Kidney (tissue), 22 donors: ENCODE measurements around the gene ANKRD11. TPM values are rescaled to one million over a fixed set of nuclear protein-coding genes. Genes with fewer than 3 reads are reported as not detected.

Experiments used
- DNase-seq, 5 donors: peaks; one replicate each; pipeline ENCODE4 v3.0.0-alpha.2; 2013 to 2020
- FAIRE-seq: peaks from 2 replicates; lab custom pipeline; 2012; peaks lifted over from hg19 to GRCh38; lab: Jason Lieb, UNC
- H3K27ac ChIP-seq, 2 donors: one replicate each; pipeline ENCODE4 v1.7.0; 2013; ENCODE audit warnings: low read depth in 2 of 2, low read length in 2 of 2, inconsistent platforms in 1 of 2
- H3K27me3 ChIP-seq: one replicate; pipeline ENCODE4 v1.7.1; 2013; ENCODE audit warnings: low read length, inconsistent platforms; ENCODE audit not compliant: control insufficient read depth, insufficient read depth
- H3K36me3 ChIP-seq, 3 donors: one replicate each; pipeline versions ENCODE4 v1.7.0 to v1.7.1; 2013; ENCODE audit warnings: low read length in 3 of 3, control low read depth in 1 of 3, inconsistent platforms in 1 of 3; ENCODE audit not compliant: insufficient read depth in 3 of 3, control insufficient read depth in 2 of 3
- H3K4me1 ChIP-seq, 3 donors: one replicate each; pipeline versions ENCODE4 v1.7.0 to v1.7.1; 2013; ENCODE audit warnings: low read length in 3 of 3, inconsistent platforms in 1 of 3, low read depth in 1 of 3; ENCODE audit not compliant: control insufficient read depth in 2 of 3, insufficient read depth in 2 of 3
- H3K4me3 ChIP-seq, 3 donors: one replicate each; pipeline versions ENCODE4 v1.7.0 to v1.8.1; 2013; ENCODE audit warnings: low read length in 3 of 3, control low read depth in 1 of 3, inconsistent platforms in 1 of 3
- H3K9ac ChIP-seq, 3 donors: one replicate each; pipeline versions ENCODE4 v1.7.0 to v1.7.1; 2013; ENCODE audit warnings: low read length in 3 of 3, control low read depth in 1 of 3, inconsistent platforms in 1 of 3
- H3K9me3 ChIP-seq, 3 donors: one replicate each; pipeline versions ENCODE4 v1.7.0 to v1.7.1; 2013; ENCODE audit warnings: low read length in 3 of 3, control low read depth in 1 of 3, inconsistent platforms in 1 of 3; ENCODE audit not compliant: control insufficient read depth in 2 of 3, insufficient read depth in 1 of 3
- CTCF ChIP-seq: IDR thresholded peaks from 3 replicates; pipeline ENCODE4 v1.5.1; 2012; ENCODE audit warnings: mild to moderate bottlenecking, moderate library complexity, borderline replicate concordance; ENCODE audit not compliant: insufficient read depth; ENCODE audit errors: extremely low read depth
- intact Hi-C: fragments of 100-400 bp; cut with DNase I; formaldehyde crosslinking; loops from one replicate; pipeline ENCODE4 v1.11.1; 2022
- long read RNA-seq, 10 donors: library from polyadenylated mRNA in 1 of 10; unstranded in 1 of 10; transcript quantifications; one replicate each; pipeline ENCODE4 v2.0.0 and lab custom pipeline, GENCODE V29; 2021 to 2026
- polyA plus RNA-seq: library from polyadenylated mRNA; stranded (reverse); fragments of 350-450 nt; fragmentation: Illumina TruSeq; extraction: RNeasy Lipid Tissue Mini Kit (QIAGEN cat#74804); gene quantifications from one replicate; pipeline ENCODE4 v1.2.3, GENCODE V29; 2014; ENCODE audit warnings: low read depth, low replicate concordance; ENCODE audit not compliant: insufficient read depth
- total RNA-seq: library from RNA; stranded (reverse); fragmentation: NEBNext Ultra II Directional; extraction: Animal tissue kit (Norgen Biotek cat#: 25700); gene quantifications from one replicate; pipeline ENCODE4 v1.2.1, GENCODE V29; 2021
- donor health status: control.
- donor health status: control.
- donor health status: control.
- donor health status: control.
- donor health status: control.
- donor health status: DM: yes; HTN: yes; CAD: no.
- donor health status: Normal renal cell carcinoma (clear cell type).

Gene ANKRD11
- 154 TPM for total RNA-seq
- 36.2 TPM for polyA plus RNA-seq
- long read RNA-seq, donor 1, transcript ANKRD11-219 (1 exons, 2,239 nt), result major isoform, 6 of 41 reads
- long read RNA-seq, donor 1, partial matches to known transcripts, result 31 of 41 reads
- long read RNA-seq, donor 1, other reads (novel, unspliced or antisense), result 0 of 41 reads
- long read RNA-seq, donor 2, partial matches to known transcripts, result 7 of 13 reads
- long read RNA-seq, donor 2, other reads (novel, unspliced or antisense), result 0 of 13 reads
- long read RNA-seq, donor 3, transcript ANKRD11-219 (1 exons, 2,239 nt), result major isoform, 5 of 21 reads
- long read RNA-seq, donor 3, partial matches to known transcripts, result 11 of 21 reads
- long read RNA-seq, donor 3, other reads (novel, unspliced or antisense), result 0 of 21 reads
- long read RNA-seq, donor 4, transcript ANKRD11-223 (7 exons, 2,801 nt), result minor isoform, 5 of 12 reads
- long read RNA-seq, donor 4, transcript ANKRD11-219 (1 exons, 2,239 nt), result major isoform, 6 of 12 reads
- long read RNA-seq, donor 4, partial matches to known transcripts, result 0 of 12 reads
- long read RNA-seq, donor 4, other reads (novel, unspliced or antisense), result 0 of 12 reads
- long read RNA-seq, donor 5, partial matches to known transcripts, result 0 of 1 reads
- long read RNA-seq, donor 5, other reads (novel, unspliced or antisense), result 0 of 1 reads
- long read RNA-seq, donor 6, partial matches to known transcripts, result 0 of 1 reads
- long read RNA-seq, donor 6, other reads (novel, unspliced or antisense), result 0 of 1 reads
- long read RNA-seq, donor 7, partial matches to known transcripts, result 42 of 147 reads
- long read RNA-seq, donor 7, other reads (novel, unspliced or antisense), result 101 of 147 reads
- long read RNA-seq, donor 8, partial matches to known transcripts, result 53 of 56 reads
- long read RNA-seq, donor 8, other reads (novel, unspliced or antisense), result 0 of 56 reads
- long read RNA-seq, donor 9, transcript ANKRD11-219 (1 exons, 2,239 nt), result major isoform, 6 of 7 reads
- long read RNA-seq, donor 9, partial matches to known transcripts, result 0 of 7 reads
- long read RNA-seq, donor 9, other reads (novel, unspliced or antisense), result 0 of 7 reads
- long read RNA-seq, donor 10, transcript ANKRD11-219 (1 exons, 2,239 nt), result major isoform, 5 of 19 reads
- long read RNA-seq, donor 10, partial matches to known transcripts, result 11 of 19 reads
- long read RNA-seq, donor 10, other reads (novel, unspliced or antisense), result 0 of 19 reads

DNA sequence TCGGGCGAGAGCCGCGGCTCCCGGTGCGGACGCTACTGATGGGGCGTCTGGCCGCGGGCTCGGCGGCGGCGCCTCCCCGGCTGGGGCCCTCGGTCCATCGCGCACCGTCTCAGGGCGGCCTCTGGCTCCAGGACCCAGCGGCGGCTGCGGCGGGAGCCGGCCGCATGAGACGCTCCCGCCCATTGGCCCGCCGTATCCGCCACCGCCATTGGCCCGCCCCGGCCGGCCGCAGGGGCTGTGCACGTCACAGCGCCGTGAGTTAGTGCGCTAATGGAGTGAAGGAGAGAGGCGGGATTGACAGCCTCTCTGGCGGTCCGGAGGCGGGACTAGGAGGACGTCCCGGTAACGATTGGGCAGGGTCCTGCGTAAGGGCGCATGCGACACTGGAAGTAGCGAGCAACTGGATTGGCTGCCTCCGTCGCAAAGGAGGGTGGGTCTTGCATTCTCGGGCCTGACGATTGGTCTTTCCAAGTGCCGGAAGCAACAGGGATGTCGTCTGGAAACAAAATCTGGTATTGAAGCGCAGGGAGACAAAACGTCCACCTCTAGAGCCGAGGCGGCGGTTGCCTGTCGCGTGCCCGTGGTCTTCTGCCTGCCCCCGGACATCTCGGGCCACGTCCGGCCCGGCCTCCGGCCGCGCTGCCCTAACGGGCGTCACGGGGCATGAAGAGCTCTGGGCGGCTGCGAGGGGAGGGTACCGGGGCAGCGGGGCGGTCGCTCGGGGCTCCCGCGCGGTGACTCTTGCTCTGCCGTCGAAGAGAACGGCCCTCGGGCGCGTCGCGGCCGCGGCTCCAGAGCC is at the start of gene ANKRD11:
ANKRD11 (minus strand) TSS at position 123 of the 799 bp plus-strand sequence. CDS start 173,542 bp downstream, outside the sequence.
- H3K27ac ChIP-seq, result peak within 1 kb of the TSS; percentile 90 to 92
- H3K27me3 ChIP-seq, result no peaks in the 10 kb centered on the region
- peak within 1 kb of the TSS; percentile 71 to 80 (median 77) for H3K9ac ChIP-seq
- TF ChIP-seq CTCF, result no peak
- no peaks in the 10 kb centered on the region for H3K9me3 ChIP-seq
- intact Hi-C loops, result no loop called here
- H3K4me3 ChIP-seq, result peak within 1 kb of the TSS; percentile 81 to 89 (median 87)
- peaks cover 0 to 20% (median 12%) of the 10 kb centered on the region in 3 donors for H3K4me1 ChIP-seq
- H3K36me3 ChIP-seq, result no peaks in the 10 kb centered on the region
- DNase-seq (peak; percentile 100), FAIRE-seq (peak; percentile 97)

GRCh38 chr16:89538286-89538685 is 47.9 kb upstream of the ANKRD11 start:
- Histone ChIP-seq H3K9ac (no peak overlapping the region), H3K36me3 (peaks cover 3 to 34% (median 24%) of the 10 kb centered on the region in 3 donors), H3K27me3 (no peaks in the 10 kb centered on the region), H3K9me3 (no peaks in the 10 kb centered on the region), H3K27ac (no peak overlapping the region), H3K4me3 (no peak overlapping the region), H3K4me1 (peaks cover 0 to 7% (median 0%) of the 10 kb centered on the region in 3 donors)
- intact Hi-C loops, result no loop called here
- FAIRE-seq, result no peak
- DNase-seq, result no peak
- TF ChIP-seq CTCF, result no peak

DNA sequence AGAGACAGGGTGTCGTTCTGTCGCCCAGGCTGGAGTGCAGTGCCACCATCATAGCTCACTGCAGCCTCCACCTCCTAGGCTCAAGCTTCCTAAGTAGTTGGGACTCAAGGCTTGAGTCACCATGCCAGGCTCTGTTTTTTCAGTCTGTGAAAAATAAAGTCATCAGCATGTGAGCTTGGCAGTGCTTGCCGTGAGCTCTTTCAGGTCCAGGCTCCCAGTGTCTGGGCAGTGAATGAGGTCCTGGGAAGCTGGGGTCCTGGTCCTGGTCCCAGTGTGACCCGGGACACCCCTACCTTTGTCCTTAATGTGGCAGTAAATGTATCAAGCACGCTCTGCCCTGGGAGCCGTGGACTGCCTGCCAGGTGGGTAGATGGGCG is 47.2 kb upstream of the ANKRD11 start:
- no peaks in the 10 kb centered on the region for H3K27me3 ChIP-seq
- no peak overlapping the region for H3K9ac ChIP-seq
- peaks cover 0 to 7% (median 0%) of the 10 kb centered on the region in 3 donors for H3K4me1 ChIP-seq
- DNase-seq (no peak), FAIRE-seq (no peak)
- TF ChIP-seq CTCF, result no peak
- peaks cover 3 to 37% (median 24%) of the 10 kb centered on the region in 3 donors for H3K36me3 ChIP-seq
- H3K9me3 ChIP-seq, result no peaks in the 10 kb centered on the region
- intact Hi-C loops, result no loop called here
- no peak overlapping the region for H3K27ac ChIP-seq
- H3K4me3 ChIP-seq, result no peak overlapping the region
